Mesothelial cell of epicardium (in vitro differentiated cells): ENCODE data around the gene ERC1. TPM values are rescaled to one million over a fixed set of nuclear protein-coding genes. Genes with fewer than 3 reads are reported as not detected.
"Not testable (repeated sequence)": the region's sequence is repeated elsewhere in the genome, so short reads cannot be mapped to it uniquely, and the experiment has no call there.

Experiments
- DNase-seq, 2 experiments: peaks; one replicate each; pipeline ENCODE4 v3.0.0; 2021; ENCODE audit warnings: low spot score in 2 of 2; ENCODE audit not compliant: unreplicated experiment in 2 of 2
- H3K27ac Mint-ChIP-seq: 2 replicates; pipeline ENCODE4 v1.8.0; 2021; ENCODE audit warnings: mixed read lengths
- H3K27me3 Mint-ChIP-seq: 2 replicates; pipeline ENCODE4 v1.8.0; 2021; ENCODE audit warnings: low read depth, mixed read lengths
- H3K36me3 Mint-ChIP-seq: 2 replicates; pipeline ENCODE4 v1.8.0; 2021; ENCODE audit warnings: mixed read lengths
- H3K4me1 Mint-ChIP-seq: 2 replicates; pipeline ENCODE4 v1.8.0; 2021; ENCODE audit warnings: mixed read lengths
- H3K4me3 Mint-ChIP-seq: 2 replicates; pipeline ENCODE4 v1.8.0; 2021; ENCODE audit warnings: mild to moderate bottlenecking, moderate library complexity, mixed read lengths
- H3K9me3 Mint-ChIP-seq: 2 replicates; pipeline ENCODE4 v1.8.0; 2021; ENCODE audit warnings: mixed read lengths
- total RNA-seq: library from RNA; stranded (reverse); gene quantifications from 3 replicates; pipeline ENCODE4 v1.2.1, GENCODE V29; 2021
- TF ChIP-seq, protein P1 (sequence below): fragments of 200-600 bp; sonication (generic); IDR thresholded peaks from one replicate; pipeline ENCODE4 v1.5.0; 2021; ENCODE audit warnings: antibody characterized with exemption; ENCODE audit not compliant: unreplicated experiment

The ERC1 gene
- total RNA-seq, 1 donor from 2014 or later, result 66.1 TPM

DNA sequence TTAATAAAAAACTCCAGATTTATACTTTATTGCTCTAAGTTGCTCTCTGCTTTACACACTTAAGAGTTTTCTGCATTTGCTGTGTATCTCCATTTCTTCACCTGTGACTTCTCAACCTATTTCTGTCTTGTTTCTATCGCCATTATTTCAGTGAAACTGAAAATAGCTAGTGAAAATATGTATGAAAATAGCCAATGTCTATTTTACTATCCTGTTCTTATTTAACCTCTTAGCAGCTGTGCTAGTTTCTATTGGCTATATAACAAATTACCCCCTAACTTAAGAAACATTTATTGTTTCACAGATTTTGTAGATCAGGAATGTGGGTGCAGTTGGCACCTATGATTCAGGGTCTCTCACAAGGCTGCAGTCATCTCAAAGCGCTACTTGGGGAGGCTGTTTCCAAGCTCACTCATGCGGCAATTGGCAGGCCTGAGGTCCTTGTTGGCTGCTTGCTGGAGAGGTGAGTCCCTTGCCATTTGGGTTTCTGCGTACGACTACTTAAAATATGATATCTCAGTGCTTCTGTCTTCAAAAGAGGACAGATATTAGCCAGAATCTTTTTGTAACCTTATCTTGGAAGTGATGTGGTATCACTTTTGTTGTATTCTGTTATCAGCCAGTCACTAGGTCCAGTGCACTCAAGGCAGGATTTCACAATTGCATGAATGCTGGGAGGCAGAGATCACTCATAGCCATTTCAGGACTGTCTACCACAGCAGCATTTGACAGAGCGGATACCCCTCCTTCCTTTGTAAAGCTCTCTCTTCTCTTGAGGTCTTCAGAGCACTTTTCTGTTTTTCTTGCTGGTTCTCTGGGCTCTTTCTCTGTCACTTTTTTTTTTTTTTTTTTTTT lies 7.2 kb downstream of the ERC1 start:
- no peak for DNase-seq
- H3K4me1 Mint-ChIP-seq, result no peaks in the 10 kb centered on the region
- TF ChIP-seq, protein P1, sequence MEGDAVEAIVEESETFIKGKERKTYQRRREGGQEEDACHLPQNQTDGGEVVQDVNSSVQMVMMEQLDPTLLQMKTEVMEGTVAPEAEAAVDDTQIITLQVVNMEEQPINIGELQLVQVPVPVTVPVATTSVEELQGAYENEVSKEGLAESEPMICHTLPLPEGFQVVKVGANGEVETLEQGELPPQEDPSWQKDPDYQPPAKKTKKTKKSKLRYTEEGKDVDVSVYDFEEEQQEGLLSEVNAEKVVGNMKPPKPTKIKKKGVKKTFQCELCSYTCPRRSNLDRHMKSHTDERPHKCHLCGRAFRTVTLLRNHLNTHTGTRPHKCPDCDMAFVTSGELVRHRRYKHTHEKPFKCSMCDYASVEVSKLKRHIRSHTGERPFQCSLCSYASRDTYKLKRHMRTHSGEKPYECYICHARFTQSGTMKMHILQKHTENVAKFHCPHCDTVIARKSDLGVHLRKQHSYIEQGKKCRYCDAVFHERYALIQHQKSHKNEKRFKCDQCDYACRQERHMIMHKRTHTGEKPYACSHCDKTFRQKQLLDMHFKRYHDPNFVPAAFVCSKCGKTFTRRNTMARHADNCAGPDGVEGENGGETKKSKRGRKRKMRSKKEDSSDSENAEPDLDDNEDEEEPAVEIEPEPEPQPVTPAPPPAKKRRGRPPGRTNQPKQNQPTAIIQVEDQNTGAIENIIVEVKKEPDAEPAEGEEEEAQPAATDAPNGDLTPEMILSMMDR, result no peak
- H3K27ac Mint-ChIP-seq, result peak overlapping the region; percentile 32
- peaks cover 6% of the 10 kb centered on the region for H3K36me3 Mint-ChIP-seq
- H3K4me3 Mint-ChIP-seq, result no peak overlapping the region
- no peaks in the 10 kb centered on the region for H3K27me3 Mint-ChIP-seq
- H3K9me3 Mint-ChIP-seq, result no peaks in the 10 kb centered on the region

DNA sequence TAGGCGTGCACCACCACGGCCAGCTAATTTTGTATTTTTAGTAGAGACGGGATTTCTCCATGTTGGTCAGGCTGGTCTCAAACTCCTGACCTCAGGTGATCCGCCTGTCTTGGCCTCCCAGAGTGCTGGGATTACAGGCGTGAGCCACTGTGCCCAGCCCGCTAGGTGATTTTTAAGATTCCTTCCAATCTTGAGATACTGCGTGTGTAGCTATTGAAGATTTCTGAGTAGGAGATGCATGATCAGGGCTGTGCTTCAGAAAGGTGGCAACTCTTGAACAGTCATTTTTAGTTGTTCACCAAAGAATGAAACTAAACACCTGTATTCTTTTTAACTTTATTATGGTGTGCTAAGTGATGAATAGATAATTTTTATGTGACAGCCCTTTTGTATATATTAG lies 8.7 kb downstream of the ERC1 start:
- H3K27ac Mint-ChIP-seq, DNase-seq, H3K9me3 Mint-ChIP-seq, H3K27me3 Mint-ChIP-seq, H3K4me3 Mint-ChIP-seq, H3K36me3 Mint-ChIP-seq, H3K4me1 Mint-ChIP-seq: not testable (repeated sequence)

DNA sequence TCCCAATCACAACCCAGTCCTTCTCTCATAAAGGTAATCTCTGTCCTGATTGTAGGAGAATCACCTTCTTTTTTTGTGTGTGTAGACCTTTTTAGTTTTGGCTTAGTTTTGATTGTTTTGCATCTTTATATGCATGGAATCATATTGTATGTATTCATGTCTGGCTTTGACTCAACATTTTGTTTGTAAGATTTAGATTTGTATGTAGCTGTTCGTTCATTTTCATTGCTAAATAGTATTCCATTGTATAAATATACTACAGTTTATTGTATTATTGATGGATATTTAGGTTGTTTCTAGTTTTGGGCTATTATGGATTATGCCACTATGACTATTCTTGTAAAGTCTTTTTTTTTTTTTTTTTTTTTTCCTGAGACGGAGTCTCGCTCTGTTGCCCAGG lies 10.5 kb downstream of the ERC1 start:
- H3K9me3 Mint-ChIP-seq, result no peaks in the 10 kb centered on the region
- no peaks in the 10 kb centered on the region for H3K27me3 Mint-ChIP-seq
- H3K4me3 Mint-ChIP-seq, result no peak overlapping the region
- H3K27ac Mint-ChIP-seq, result no peak overlapping the region
- TF ChIP-seq, protein P1, result no peak
- peaks cover 6% of the 10 kb centered on the region for H3K36me3 Mint-ChIP-seq
- DNase-seq, result no peak
- H3K4me1 Mint-ChIP-seq, result no peaks in the 10 kb centered on the region

DNA sequence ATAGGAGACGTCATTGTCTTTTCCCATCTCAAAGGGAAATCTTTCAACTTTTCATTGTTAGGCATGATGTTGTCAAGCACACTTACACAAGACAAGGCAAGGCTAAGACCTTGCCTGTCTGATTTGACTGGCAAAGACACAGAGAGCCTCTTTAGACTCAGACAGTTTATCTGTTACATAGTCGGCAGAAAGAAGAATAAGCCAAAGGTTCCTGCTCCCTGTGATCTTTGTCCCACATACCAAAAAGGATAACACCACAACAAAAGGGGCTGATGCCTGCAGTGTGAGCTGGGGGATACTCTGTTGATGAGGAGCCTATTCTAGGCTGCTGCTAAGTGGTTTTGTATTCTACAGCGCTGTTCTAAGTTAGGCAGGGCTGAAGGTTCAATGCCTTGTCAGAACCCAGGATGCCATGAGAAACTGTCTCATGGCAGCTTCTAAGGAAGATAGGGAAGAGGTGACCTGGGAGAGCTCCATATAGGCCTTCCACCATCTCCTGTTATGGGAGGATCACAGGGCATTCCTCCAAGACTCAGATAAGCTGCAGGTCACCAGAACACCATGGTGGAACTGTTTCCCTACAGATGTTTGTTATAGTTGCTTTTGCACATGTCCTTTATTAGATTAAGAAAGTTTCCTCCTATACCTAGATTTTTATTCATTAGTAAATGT lies 12.7 kb downstream of the ERC1 start:
- peaks cover 6% of the 10 kb centered on the region for H3K36me3 Mint-ChIP-seq
- TF ChIP-seq, protein P1, result no peak
- no peak for DNase-seq
- H3K4me1 Mint-ChIP-seq, result no peaks in the 10 kb centered on the region
- no peaks in the 10 kb centered on the region for H3K9me3 Mint-ChIP-seq
- no peak overlapping the region for H3K27ac Mint-ChIP-seq
- H3K27me3 Mint-ChIP-seq, result no peaks in the 10 kb centered on the region
- no peak overlapping the region for H3K4me3 Mint-ChIP-seq

DNA sequence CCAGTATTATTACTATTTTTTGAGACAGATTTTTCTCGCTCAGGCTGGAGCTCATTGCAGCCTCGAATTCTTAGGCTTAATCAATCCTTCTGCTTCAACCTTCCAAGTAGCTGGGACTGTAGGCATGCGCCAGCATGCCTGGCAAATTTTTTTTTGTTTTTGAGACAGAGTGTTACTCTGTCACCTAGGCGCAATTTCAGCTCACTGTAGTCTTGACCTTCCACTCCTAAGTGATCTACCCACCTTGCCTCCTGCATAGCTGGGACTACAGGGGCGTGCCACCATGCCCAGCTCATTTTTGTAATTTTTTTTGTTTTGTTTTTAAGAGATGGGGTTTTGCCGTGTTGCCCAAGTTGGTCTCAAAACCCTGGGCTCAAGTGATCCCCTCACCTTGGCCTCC lies 15.2 kb downstream of the ERC1 start:
- H3K9me3 Mint-ChIP-seq, result no peaks in the 10 kb centered on the region
- no peak for DNase-seq
- no peaks in the 10 kb centered on the region for H3K27me3 Mint-ChIP-seq
- TF ChIP-seq, protein P1, result no peak
- H3K4me1 Mint-ChIP-seq, result no peaks in the 10 kb centered on the region
- H3K27ac Mint-ChIP-seq, result no peak overlapping the region
- no peak overlapping the region for H3K4me3 Mint-ChIP-seq
- peaks cover 4% of the 10 kb centered on the region for H3K36me3 Mint-ChIP-seq

DNA sequence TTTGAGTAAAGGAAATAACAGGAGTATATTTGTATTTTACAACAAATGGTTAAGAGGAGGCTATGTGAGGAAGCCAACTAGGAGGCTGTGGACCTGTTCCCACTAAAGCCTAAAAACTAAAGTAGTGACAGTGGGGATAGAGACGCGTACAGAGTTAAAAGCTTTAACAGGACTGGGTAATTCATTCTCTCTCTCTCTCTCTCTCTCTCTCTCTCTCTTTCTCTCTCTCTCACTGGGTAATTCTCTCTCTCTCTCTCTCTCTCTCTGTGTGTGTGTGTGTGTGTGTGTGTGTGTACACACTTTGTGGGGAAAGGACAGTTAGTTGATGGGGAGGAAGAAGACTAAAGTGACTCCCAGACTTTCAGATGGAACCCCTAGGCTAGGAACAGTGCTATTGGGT lies 16.3 kb downstream of the ERC1 start:
- Mint-ChIP-seq H3K27ac (no peak overlapping the region), H3K4me1 (no peaks in the 10 kb centered on the region), H3K9me3 (no peaks in the 10 kb centered on the region), H3K36me3 (peaks cover under 1% of the 10 kb centered on the region), H3K4me3 (no peak overlapping the region), H3K27me3 (no peaks in the 10 kb centered on the region)
- TF ChIP-seq, protein P1, result no peak
- DNase-seq, result no peak
